Osteocyte (in vitro differentiated cells): ENCODE measurements around the gene TMEM19. TPM values are rescaled to one million over a fixed set of nuclear protein-coding genes. Genes with fewer than 3 reads are reported as not detected.
"Not testable (repeated sequence)": the region's sequence is repeated elsewhere in the genome, so short reads cannot be mapped to it uniquely, and the experiment has no call there.

ENCODE experiments used
- DNase-seq: peaks from one replicate; pipeline ENCODE4 v3.0.0; 2021; ENCODE audit warnings: mixed read lengths; ENCODE audit not compliant: unreplicated experiment; ENCODE audit errors: extremely low spot score
- H3K27ac Mint-ChIP-seq: one replicate; pipeline ENCODE4 v1.8.0; 2021; ENCODE audit warnings: mild to moderate bottlenecking, mixed read lengths; ENCODE audit not compliant: unreplicated experiment
- H3K27me3 Mint-ChIP-seq: one replicate; pipeline ENCODE4 v1.8.0; 2021; ENCODE audit warnings: mixed read lengths; ENCODE audit not compliant: unreplicated experiment
- H3K36me3 Mint-ChIP-seq: one replicate; pipeline ENCODE4 v1.8.0; 2021; ENCODE audit warnings: mixed read lengths; ENCODE audit not compliant: unreplicated experiment
- H3K4me1 Mint-ChIP-seq: one replicate; pipeline ENCODE4 v1.8.0; 2021; ENCODE audit warnings: mixed read lengths; ENCODE audit not compliant: unreplicated experiment
- H3K4me3 Mint-ChIP-seq: one replicate; pipeline ENCODE4 v1.8.0; 2021; ENCODE audit warnings: mild to moderate bottlenecking, moderate library complexity, mixed read lengths; ENCODE audit not compliant: unreplicated experiment
- H3K9me3 Mint-ChIP-seq: one replicate; pipeline ENCODE4 v1.8.0; 2021; ENCODE audit warnings: mixed read lengths; ENCODE audit not compliant: unreplicated experiment
- total RNA-seq: library from RNA; stranded (reverse); gene quantifications from 2 replicates; pipeline ENCODE4 v1.2.1, GENCODE V29; 2021
- TF ChIP-seq, protein P1 (sequence below): fragments of 200-600 bp; sonication (generic); IDR thresholded peaks from 2 replicates; pipeline ENCODE4 v1.5.0; 2021; ENCODE audit warnings: antibody characterized with exemption, mild to moderate bottlenecking, moderate library complexity

TMEM19 gene
- total RNA-seq, 1 donor from 2014 or later, result 28.0 TPM

DNA sequence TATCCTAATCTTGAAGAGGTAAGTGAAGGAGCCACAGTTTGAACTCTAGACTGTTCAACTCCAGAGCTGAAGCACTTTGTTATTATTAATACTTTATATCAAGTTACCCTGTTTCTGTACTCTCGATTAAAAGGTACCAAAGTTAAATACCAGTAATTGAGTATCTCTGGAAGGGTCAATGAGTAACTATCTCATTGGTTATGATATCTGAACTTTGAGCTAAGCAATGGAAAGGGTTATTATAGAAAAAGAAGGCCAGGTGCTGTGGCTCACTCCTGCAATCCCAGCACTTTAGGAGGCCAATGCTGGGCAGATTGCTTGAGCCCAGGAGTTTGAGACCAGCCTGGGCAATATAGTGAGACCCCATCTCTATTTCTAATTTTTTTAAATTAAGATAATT lies 9.9 kb downstream of the TMEM19 start:
- TF ChIP-seq, protein P1, sequence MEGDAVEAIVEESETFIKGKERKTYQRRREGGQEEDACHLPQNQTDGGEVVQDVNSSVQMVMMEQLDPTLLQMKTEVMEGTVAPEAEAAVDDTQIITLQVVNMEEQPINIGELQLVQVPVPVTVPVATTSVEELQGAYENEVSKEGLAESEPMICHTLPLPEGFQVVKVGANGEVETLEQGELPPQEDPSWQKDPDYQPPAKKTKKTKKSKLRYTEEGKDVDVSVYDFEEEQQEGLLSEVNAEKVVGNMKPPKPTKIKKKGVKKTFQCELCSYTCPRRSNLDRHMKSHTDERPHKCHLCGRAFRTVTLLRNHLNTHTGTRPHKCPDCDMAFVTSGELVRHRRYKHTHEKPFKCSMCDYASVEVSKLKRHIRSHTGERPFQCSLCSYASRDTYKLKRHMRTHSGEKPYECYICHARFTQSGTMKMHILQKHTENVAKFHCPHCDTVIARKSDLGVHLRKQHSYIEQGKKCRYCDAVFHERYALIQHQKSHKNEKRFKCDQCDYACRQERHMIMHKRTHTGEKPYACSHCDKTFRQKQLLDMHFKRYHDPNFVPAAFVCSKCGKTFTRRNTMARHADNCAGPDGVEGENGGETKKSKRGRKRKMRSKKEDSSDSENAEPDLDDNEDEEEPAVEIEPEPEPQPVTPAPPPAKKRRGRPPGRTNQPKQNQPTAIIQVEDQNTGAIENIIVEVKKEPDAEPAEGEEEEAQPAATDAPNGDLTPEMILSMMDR, result no peak

GRCh38 chr12:71702181-71702580 lies 16.3 kb downstream of the TMEM19 start:
- not testable (repeated sequence) for H3K4me1 Mint-ChIP-seq, H3K27ac Mint-ChIP-seq, DNase-seq, H3K9me3 Mint-ChIP-seq, H3K27me3 Mint-ChIP-seq, H3K4me3 Mint-ChIP-seq
- peaks cover 33% of the 10 kb centered on the region for H3K36me3 Mint-ChIP-seq

More for the DNA sequence above, 9.9 kb downstream of the TMEM19 start:
- H3K9me3 Mint-ChIP-seq, result no peaks in the 10 kb centered on the region
- no peak overlapping the region for H3K27ac Mint-ChIP-seq
- no peaks in the 10 kb centered on the region for H3K4me1 Mint-ChIP-seq
- H3K36me3 Mint-ChIP-seq, result peaks cover 29% of the 10 kb centered on the region
- no peaks in the 10 kb centered on the region for H3K27me3 Mint-ChIP-seq
- no peak overlapping the region for H3K4me3 Mint-ChIP-seq
- no peak for DNase-seq

DNA sequence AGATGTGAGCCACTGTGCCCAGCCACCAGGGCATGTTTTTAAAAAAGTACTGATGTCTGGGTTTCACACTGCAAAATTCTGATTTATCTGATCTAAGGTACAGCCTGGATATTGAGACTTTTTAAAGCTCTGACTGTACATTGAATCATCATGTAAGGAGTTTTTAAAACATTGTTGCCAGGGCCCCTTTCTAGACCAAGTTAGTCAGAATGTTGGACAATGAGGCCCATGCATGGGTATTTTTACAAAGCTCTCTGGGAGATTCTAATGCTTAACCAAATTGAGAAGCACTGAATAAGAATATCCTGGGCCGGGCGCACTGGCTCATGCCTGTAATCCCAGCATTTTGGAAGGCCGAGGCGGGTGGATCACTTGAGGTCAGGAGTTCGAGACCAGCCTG lies 16.7 kb downstream of the TMEM19 start:
- Mint-ChIP-seq H3K9me3 (no peaks in the 10 kb centered on the region), H3K4me3 (no peak overlapping the region), H3K4me1 (no peaks in the 10 kb centered on the region), H3K27ac (no peak overlapping the region), H3K27me3 (no peaks in the 10 kb centered on the region), H3K36me3 (peaks cover 29% of the 10 kb centered on the region)
- DNase-seq, result no peak
- TF ChIP-seq, protein P1, result no peak

DNA sequence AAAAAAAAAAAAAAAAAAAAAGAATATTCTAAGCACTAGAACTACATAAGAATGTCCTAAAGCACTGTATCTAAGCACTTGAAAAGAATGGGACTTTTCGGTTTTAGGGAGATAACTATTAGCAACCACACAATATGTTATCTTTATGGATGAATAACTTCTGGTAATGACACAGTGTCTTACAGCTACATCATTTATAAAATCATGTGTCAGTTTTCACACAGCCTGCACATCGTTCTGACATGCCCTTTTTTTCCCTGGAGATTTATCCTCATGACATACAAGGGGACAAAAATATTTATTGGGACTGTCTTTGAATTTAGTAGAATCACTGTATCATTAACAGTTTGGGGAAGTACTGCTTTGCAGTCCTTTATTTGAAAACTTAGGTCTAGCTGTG lies 17.3 kb downstream of the TMEM19 start:
- H3K9me3 Mint-ChIP-seq, result no peaks in the 10 kb centered on the region
- peaks cover 23% of the 10 kb centered on the region for H3K36me3 Mint-ChIP-seq
- H3K4me1 Mint-ChIP-seq, result no peaks in the 10 kb centered on the region
- TF ChIP-seq, protein P1, result no peak
- no peak overlapping the region for H3K4me3 Mint-ChIP-seq
- H3K27me3 Mint-ChIP-seq, result no peaks in the 10 kb centered on the region
- DNase-seq, result no peak
- no peak overlapping the region for H3K27ac Mint-ChIP-seq

GRCh38 chr12:71704920-71705319 lies 19.0 kb downstream of the TMEM19 start:
- Mint-ChIP-seq H3K27me3 (no peaks in the 10 kb centered on the region), H3K9me3 (no peaks in the 10 kb centered on the region), H3K4me1 (peaks cover 2% of the 10 kb centered on the region), H3K4me3 (no peak overlapping the region), H3K36me3 (peaks cover 13% of the 10 kb centered on the region), H3K27ac (no peak overlapping the region)
- DNase-seq, result no peak
- TF ChIP-seq, protein P1, result no peak

GRCh38 chr12:71708658-71709057 lies 22.8 kb downstream of the TMEM19 start:
- peaks cover 8% of the 10 kb centered on the region for H3K36me3 Mint-ChIP-seq
- peaks cover 18% of the 10 kb centered on the region for H3K9me3 Mint-ChIP-seq
- TF ChIP-seq, protein P1, result no peak
- H3K27ac Mint-ChIP-seq, result no peak overlapping the region
- DNase-seq, result no peak
- H3K4me1 Mint-ChIP-seq, result peaks cover 9% of the 10 kb centered on the region
- no peak overlapping the region for H3K4me3 Mint-ChIP-seq
- no peaks in the 10 kb centered on the region for H3K27me3 Mint-ChIP-seq
